Activated CD4-positive, alpha-beta T cell treated with anti-CD3 and anti-CD28 coated beads for 36 hours (primary cell): Measurements from ENCODE around the gene TPST1. TPM values are rescaled to one million over a fixed set of nuclear protein-coding genes. Genes with fewer than 3 reads are reported as not detected.
"Not testable (repeated sequence)": the region's sequence is repeated elsewhere in the genome, so short reads cannot be mapped to it uniquely, and the experiment has no call there.

Experiments
- ATAC-seq: fragments of 200-7000 bp; cut with Tn5 transposase; one replicate; pipeline ENCODE4 v1.10.0; 2021; ENCODE audit warnings: mild to moderate bottlenecking, moderate library complexity
- CTCF ChIA-PET: fragments of 350-600 bp; sonication (Branson Sonifier 250); formaldehyde crosslinking; loops from one replicate; lab custom pipeline; 2021; ENCODE audit warnings: antibody characterized with exemption; lab: Charles Lee
- POLR2A ChIA-PET: fragments of 350-600 bp; sonication (Branson Sonifier 250); formaldehyde crosslinking; loops from one replicate; lab custom pipeline; 2021; ENCODE audit warnings: antibody characterized with exemption, inconsistent platforms; lab: Charles Lee
- DNase-seq: peaks from one replicate; pipeline ENCODE4 v3.0.0-alpha.2; 2020
- H3K27ac Mint-ChIP-seq: one replicate; pipeline ENCODE4 v1.8.0; 2021; ENCODE audit warnings: mixed read lengths
- H3K27me3 Mint-ChIP-seq: one replicate; pipeline ENCODE4 v1.8.0; 2021; ENCODE audit warnings: mixed read lengths
- H3K36me3 Mint-ChIP-seq: one replicate; pipeline ENCODE4 v1.8.0; 2021; ENCODE audit warnings: low read depth, mixed read lengths
- H3K4me1 Mint-ChIP-seq: one replicate; pipeline ENCODE4 v1.8.0; 2021; ENCODE audit warnings: mixed read lengths
- H3K4me3 Mint-ChIP-seq: one replicate; pipeline ENCODE4 v1.8.0; 2021; ENCODE audit warnings: mild to moderate bottlenecking, moderate library complexity, mixed read lengths
- H3K9me3 Mint-ChIP-seq: one replicate; pipeline ENCODE4 v1.8.0; 2021; ENCODE audit warnings: low read depth, mixed read lengths
- intact Hi-C, 2 experiments: fragments of 100-400 bp; cut with DNase I in 1 of 2; cut with micrococcal nuclease in 1 of 2; formaldehyde crosslinking; loops; one replicate each; pipeline versions ENCODE4 v1.14.2 to v1.15.1; 2022 to 2024; cut with DNase I, micrococcal nuclease
- total RNA-seq, 2 experiments: library from RNA; stranded (reverse); gene quantifications; one replicate each; pipeline ENCODE4 v1.2.3, GENCODE V29; 2021

Gene TPST1
- total RNA-seq, 2 experiments from 2014 or later: 1.0 to 1.1 TPM

- Mint-ChIP-seq H3K4me3 (no peak overlapping the region), H3K4me1 (no peaks in the 10 kb centered on the region), H3K9me3 (no peaks in the 10 kb centered on the region), H3K27me3 (peaks cover 2% of the 10 kb centered on the region), H3K36me3 (no peaks in the 10 kb centered on the region), H3K27ac (no peak overlapping the region)
- no peak for DNase-seq
- intact Hi-C loops: no loop called here
- CTCF ChIA-PET: interaction anchor here (0.6 kb wide), 1 partner anchor 127 kb away, joined by 4 read pairs; no protein-coding TSS in a partner anchor
- no peak for ATAC-seq
- POLR2A ChIA-PET: no interaction called here
Observed at GRCh38 chr7:66348531-66348930, 143.4 kb downstream of the TPST1 start.

- Mint-ChIP-seq H3K4me3 (no peak overlapping the region), H3K9me3 (no peaks in the 10 kb centered on the region), H3K36me3 (no peaks in the 10 kb centered on the region), H3K4me1 (no peaks in the 10 kb centered on the region), H3K27ac (no peak overlapping the region), H3K27me3 (peaks cover 2% of the 10 kb centered on the region)
- DNase-seq (no peak), ATAC-seq (no peak)
- ChIA-PET CTCF (no interaction called here), POLR2A (no interaction called here)
- intact Hi-C loops: no loop called here
Observed at GRCh38 chr7:66348959-66349358, 143.8 kb downstream of the TPST1 start.

- H3K4me1 Mint-ChIP-seq: no peaks in the 10 kb centered on the region
- no peaks in the 10 kb centered on the region for H3K9me3 Mint-ChIP-seq
- H3K36me3 Mint-ChIP-seq: no peaks in the 10 kb centered on the region
- H3K27me3 Mint-ChIP-seq: peaks cover 2% of the 10 kb centered on the region
- ChIA-PET CTCF (no interaction called here), POLR2A (no interaction called here)
- H3K4me3 Mint-ChIP-seq: no peak overlapping the region
- DNase-seq: no peak
- intact Hi-C loops: no loop called here
- ATAC-seq: no peak
- H3K27ac Mint-ChIP-seq: no peak overlapping the region
Observed at GRCh38 chr7:66352071-66352470, 146.9 kb downstream of the TPST1 start.

- no peak overlapping the region for H3K27ac Mint-ChIP-seq
- POLR2A ChIA-PET: no interaction called here
- no peak for DNase-seq
Observed at GRCh38 chr7:66353547-66353946, 148.4 kb downstream of the TPST1 start.

GRCh38 chr7:66355756-66356155 lies 150.6 kb downstream of the TPST1 start:
- Mint-ChIP-seq H3K27me3 (no peaks in the 10 kb centered on the region), H3K4me1 (no peaks in the 10 kb centered on the region), H3K36me3 (no peaks in the 10 kb centered on the region), H3K4me3 (no peak overlapping the region), H3K9me3 (no peaks in the 10 kb centered on the region), H3K27ac (no peak overlapping the region)
- CTCF ChIA-PET: no interaction called here
- intact Hi-C loops: no loop called here
- ATAC-seq (no peak), DNase-seq (no peak)
- POLR2A ChIA-PET: no interaction called here

More at GRCh38 chr7:66353547-66353946, 148.4 kb downstream of the TPST1 start:
- CTCF ChIA-PET: no interaction called here
- intact Hi-C loops: no loop called here
- Mint-ChIP-seq H3K4me3 (no peak overlapping the region), H3K4me1 (no peaks in the 10 kb centered on the region), H3K27me3 (no peaks in the 10 kb centered on the region), H3K9me3 (no peaks in the 10 kb centered on the region), H3K36me3 (no peaks in the 10 kb centered on the region)
- no peak for ATAC-seq

GRCh38 chr7:66356277-66356721 lies 151.2 kb downstream of the TPST1 start:
- no peak for ATAC-seq
- Mint-ChIP-seq H3K27ac (no peak overlapping the region), H3K9me3 (no peaks in the 10 kb centered on the region), H3K4me3 (no peak overlapping the region), H3K27me3 (no peaks in the 10 kb centered on the region), H3K36me3 (no peaks in the 10 kb centered on the region), H3K4me1 (no peaks in the 10 kb centered on the region)
- DNase-seq: no peak
- CTCF ChIA-PET: no interaction called here
- POLR2A ChIA-PET: no interaction called here
- intact Hi-C loops: no loop called here

- intact Hi-C loops: no loop called here
- no peaks in the 10 kb centered on the region for H3K9me3 Mint-ChIP-seq
- ChIA-PET POLR2A (no interaction called here), CTCF (no interaction called here)
- ATAC-seq (no peak), DNase-seq (no peak)
- no peak overlapping the region for H3K27ac Mint-ChIP-seq
- no peaks in the 10 kb centered on the region for H3K4me1 Mint-ChIP-seq
- no peaks in the 10 kb centered on the region for H3K36me3 Mint-ChIP-seq
- H3K27me3 Mint-ChIP-seq: no peaks in the 10 kb centered on the region
- H3K4me3 Mint-ChIP-seq: no peak overlapping the region
Observed at GRCh38 chr7:66357087-66357486, 152.0 kb downstream of the TPST1 start.

GRCh38 chr7:66359656-66360211 lies 154.6 kb downstream of the TPST1 start:
- no peaks in the 10 kb centered on the region for H3K9me3 Mint-ChIP-seq
- H3K4me3 Mint-ChIP-seq: no peak overlapping the region
- intact Hi-C loops: no loop called here
- no peaks in the 10 kb centered on the region for H3K4me1 Mint-ChIP-seq
- ATAC-seq (no peak), DNase-seq (no peak)
- ChIA-PET CTCF (no interaction called here), POLR2A (no interaction called here)
- H3K27ac Mint-ChIP-seq: no peak overlapping the region
- H3K27me3 Mint-ChIP-seq: no peaks in the 10 kb centered on the region
- H3K36me3 Mint-ChIP-seq: no peaks in the 10 kb centered on the region

GRCh38 chr7:66362136-66362535 lies 157.0 kb downstream of the TPST1 start:
- no peak for DNase-seq
- Mint-ChIP-seq H3K27me3 (no peaks in the 10 kb centered on the region), H3K27ac (no peak overlapping the region), H3K9me3 (no peaks in the 10 kb centered on the region), H3K4me3 (no peak overlapping the region), H3K36me3 (no peaks in the 10 kb centered on the region), H3K4me1 (no peaks in the 10 kb centered on the region)
- intact Hi-C loops: no loop called here
- CTCF ChIA-PET: no interaction called here
- POLR2A ChIA-PET: no interaction called here
- ATAC-seq: no peak

GRCh38 chr7:66363635-66364034 lies 158.5 kb downstream of the TPST1 start:
- H3K4me1 Mint-ChIP-seq: no peaks in the 10 kb centered on the region
- no peaks in the 10 kb centered on the region for H3K9me3 Mint-ChIP-seq
- ChIA-PET POLR2A (no interaction called here), CTCF (no interaction called here)
- no peak overlapping the region for H3K4me3 Mint-ChIP-seq
- ATAC-seq (no peak), DNase-seq (no peak)
- H3K27me3 Mint-ChIP-seq: no peaks in the 10 kb centered on the region
- no peaks in the 10 kb centered on the region for H3K36me3 Mint-ChIP-seq
- intact Hi-C loops: no loop called here
- H3K27ac Mint-ChIP-seq: no peak overlapping the region

- H3K9me3 Mint-ChIP-seq, intact Hi-C loops, H3K36me3 Mint-ChIP-seq, CTCF ChIA-PET, ATAC-seq, H3K4me1 Mint-ChIP-seq, H3K4me3 Mint-ChIP-seq, H3K27ac Mint-ChIP-seq, DNase-seq, H3K27me3 Mint-ChIP-seq: not testable (repeated sequence)
- POLR2A ChIA-PET: interaction anchor here (0.9 kb wide), 1 partner anchor 14 kb away, joined by 3 read pairs; no protein-coding TSS in a partner anchor
Observed at GRCh38 chr7:66365031-66365430, 159.9 kb downstream of the TPST1 start.

GRCh38 chr7:66371096-66371824 lies 166.1 kb downstream of the TPST1 start:
- intact Hi-C loops: loop anchor here in 1 of 2 experiments (10.0 kb wide), 1 partner anchor 64 kb away; no protein-coding TSS in a partner anchor
- Mint-ChIP-seq H3K9me3 (no peaks in the 10 kb centered on the region), H3K4me1 (no peaks in the 10 kb centered on the region), H3K27me3 (no peaks in the 10 kb centered on the region), H3K36me3 (no peaks in the 10 kb centered on the region), H3K4me3 (no peak overlapping the region), H3K27ac (no peak overlapping the region)
- DNase-seq: no peak
- no peak for ATAC-seq
- CTCF ChIA-PET: no interaction called here
- POLR2A ChIA-PET: no interaction called here
